Fibroblast of lung (primary cell): ENCODE results near the gene SPSB1. TPM values are rescaled to one million over a fixed set of nuclear protein-coding genes. Genes with fewer than 3 reads are reported as not detected.

ENCODE experiments used
- DNase-seq, 2 donors: peaks; one replicate each; pipeline versions ENCODE4 v3.0.0 to v3.0.0-alpha.2; 2010; ENCODE audit warnings: low read depth in 2 of 2
- H2AFZ ChIP-seq: 2 replicates; pipeline ENCODE4 v1.5.1; 2012; ENCODE audit warnings: low read length, control low read depth, inconsistent platforms
- H3K27ac ChIP-seq: 2 replicates; pipeline ENCODE4 v1.5.1; 2011; ENCODE audit warnings: low read length, control low read depth; ENCODE audit not compliant: insufficient read depth
- H3K27me3 ChIP-seq: 2 replicates; pipeline ENCODE4 v1.5.1; 2011; ENCODE audit warnings: mild to moderate bottlenecking, low read length; ENCODE audit not compliant: control insufficient read depth, insufficient read depth
- H3K36me3 ChIP-seq: 2 replicates; pipeline ENCODE4 v1.5.1; 2011; ENCODE audit warnings: low read length; ENCODE audit not compliant: control insufficient read depth, insufficient read depth
- H3K4me1 ChIP-seq: 2 replicates; pipeline ENCODE4 v1.5.1; 2011; ENCODE audit warnings: low read length; ENCODE audit not compliant: control insufficient read depth, insufficient read depth; ENCODE audit errors: extremely low read depth
- H3K4me2 ChIP-seq: 2 replicates; pipeline ENCODE4 v1.5.1; 2011; ENCODE audit warnings: low read length, control low read depth; ENCODE audit not compliant: insufficient read depth; ENCODE audit errors: extremely low read depth
- H3K4me3 ChIP-seq, 4 experiments: fragments of 200-600 bp in 1 of 4; sonication (generic) in 1 of 4; replicated peaks in 1 of 4; 2 replicates each; pipeline ENCODE4 v1.5.1; 2011 to 2016; ENCODE audit warnings: low read length in 4 of 4, low read depth in 3 of 4, mild to moderate bottlenecking in 3 of 4, control low read depth in 2 of 4, inconsistent platforms in 1 of 4, mixed read lengths in 1 of 4; ENCODE audit not compliant: insufficient read depth in 1 of 4; ENCODE audit errors: control extremely low read depth in 1 of 4
- H3K79me2 ChIP-seq: 2 replicates; pipeline ENCODE4 v1.5.1; 2012; ENCODE audit warnings: mild to moderate bottlenecking, low read length, inconsistent platforms; ENCODE audit not compliant: control insufficient read depth, insufficient read depth
- H3K9ac ChIP-seq: 2 replicates; pipeline ENCODE4 v1.5.1; 2011; ENCODE audit warnings: mild to moderate bottlenecking, low read length, control low read depth; ENCODE audit not compliant: insufficient read depth
- H3K9me3 ChIP-seq: 2 replicates; pipeline ENCODE4 v1.5.1; 2012; ENCODE audit warnings: low read depth, low read length; ENCODE audit not compliant: control insufficient read depth, insufficient read depth
- H4K20me1 ChIP-seq: 2 replicates; pipeline ENCODE4 v1.5.1; 2011; ENCODE audit warnings: low read length; ENCODE audit not compliant: control insufficient read depth, insufficient read depth; ENCODE audit errors: extremely low read depth
- EZH2 ChIP-seq: IDR thresholded peaks from 2 replicates; pipeline ENCODE4 v1.5.1; 2012; ENCODE audit warnings: low read length, control low read depth, mild to moderate bottlenecking; ENCODE audit errors: missing control alignments
- polyA plus RNA-seq, 2 donors: library from polyadenylated mRNA; depleted of rRNA in 1 of 2; stranded (reverse) in 1 of 2; unstranded in 1 of 2; fragments of >200 nt; gene quantifications; 2 replicates each; pipeline ENCODE4 v1.2.1, GENCODE V29; 2011 to 2012; ENCODE audit warnings: missing spikeins in 1 of 2
- total RNA-seq: library from RNA; depleted of rRNA; stranded (reverse); fragments of >200 nt; gene quantifications from 2 replicates; pipeline ENCODE4 v1.2.1, GENCODE V29; 2014
- TF ChIP-seq, protein P1 (sequence below), 2 donors: IDR thresholded peaks in 1 of 2; conservative IDR thresholded peaks in 1 of 2; 1 replicate in 1 of 2; 2 replicates in 1 of 2; pipeline ENCODE4 v1.5.1; 2011 to 2012; ENCODE audit warnings: low read length in 2 of 2, control low read depth in 1 of 2, inconsistent platforms in 1 of 2, low read depth in 1 of 2, mild to moderate bottlenecking in 1 of 2

Gene SPSB1
- total and polyA plus RNA-seq, 2 donors (not counting 1 experiment from before 2014, with no cell fraction given) = 14.3 to 20.6 TPM

DNA sequence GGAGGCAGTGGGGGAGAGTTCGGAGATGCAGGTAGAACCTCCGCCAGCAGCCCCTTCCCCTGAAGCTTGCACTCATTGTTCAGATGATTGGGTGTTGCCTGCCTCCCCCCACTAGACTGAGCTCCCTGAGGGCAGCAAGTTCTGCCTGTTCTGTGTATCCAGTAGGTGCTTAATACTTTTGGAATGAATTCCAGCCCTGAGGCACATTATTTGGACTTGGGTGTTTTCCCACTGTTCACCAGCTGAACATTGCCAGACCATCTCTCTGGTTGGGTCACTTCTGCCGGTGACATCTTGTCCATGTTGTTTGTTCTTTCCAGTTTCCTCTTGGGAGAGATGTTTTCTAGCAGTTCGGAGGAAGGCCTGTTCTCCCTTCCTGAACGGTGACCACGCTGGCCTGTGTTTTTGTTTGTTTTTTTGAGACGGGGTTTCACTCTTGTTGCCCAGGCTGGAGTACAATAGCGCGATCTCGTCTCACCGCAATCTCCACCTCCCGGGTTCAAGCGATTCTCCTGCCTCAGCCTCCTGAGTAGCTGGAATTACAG is 48.7 kb downstream of the SPSB1 start:
- Histone ChIP-seq H3K4me3 (no peak overlapping the region), H3K36me3 (peaks cover 2% of the 10 kb centered on the region), H3K79me2 (peaks cover 71% of the 10 kb centered on the region), H2AFZ (no peak overlapping the region), H3K4me2 (no peak overlapping the region), H3K27ac (no peak overlapping the region), H4K20me1 (peaks cover 3% of the 10 kb centered on the region), H3K9me3 (no peaks in the 10 kb centered on the region), H3K9ac (no peak overlapping the region), H3K27me3 (no peaks in the 10 kb centered on the region), H3K4me1 (no peaks in the 10 kb centered on the region)
- TF ChIP-seq, protein P1, sequence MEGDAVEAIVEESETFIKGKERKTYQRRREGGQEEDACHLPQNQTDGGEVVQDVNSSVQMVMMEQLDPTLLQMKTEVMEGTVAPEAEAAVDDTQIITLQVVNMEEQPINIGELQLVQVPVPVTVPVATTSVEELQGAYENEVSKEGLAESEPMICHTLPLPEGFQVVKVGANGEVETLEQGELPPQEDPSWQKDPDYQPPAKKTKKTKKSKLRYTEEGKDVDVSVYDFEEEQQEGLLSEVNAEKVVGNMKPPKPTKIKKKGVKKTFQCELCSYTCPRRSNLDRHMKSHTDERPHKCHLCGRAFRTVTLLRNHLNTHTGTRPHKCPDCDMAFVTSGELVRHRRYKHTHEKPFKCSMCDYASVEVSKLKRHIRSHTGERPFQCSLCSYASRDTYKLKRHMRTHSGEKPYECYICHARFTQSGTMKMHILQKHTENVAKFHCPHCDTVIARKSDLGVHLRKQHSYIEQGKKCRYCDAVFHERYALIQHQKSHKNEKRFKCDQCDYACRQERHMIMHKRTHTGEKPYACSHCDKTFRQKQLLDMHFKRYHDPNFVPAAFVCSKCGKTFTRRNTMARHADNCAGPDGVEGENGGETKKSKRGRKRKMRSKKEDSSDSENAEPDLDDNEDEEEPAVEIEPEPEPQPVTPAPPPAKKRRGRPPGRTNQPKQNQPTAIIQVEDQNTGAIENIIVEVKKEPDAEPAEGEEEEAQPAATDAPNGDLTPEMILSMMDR (conservative IDR thresholded peaks at IDR 0.05 in 1 of 2, IDR thresholded peaks at IDR 0.05 in 1 of 2; ENCODE audit: low read depth in 1 of 2, low read length in 2 of 2) = no peak
- TF ChIP-seq EZH2 = no peak
- DNase-seq = no peak

DNA sequence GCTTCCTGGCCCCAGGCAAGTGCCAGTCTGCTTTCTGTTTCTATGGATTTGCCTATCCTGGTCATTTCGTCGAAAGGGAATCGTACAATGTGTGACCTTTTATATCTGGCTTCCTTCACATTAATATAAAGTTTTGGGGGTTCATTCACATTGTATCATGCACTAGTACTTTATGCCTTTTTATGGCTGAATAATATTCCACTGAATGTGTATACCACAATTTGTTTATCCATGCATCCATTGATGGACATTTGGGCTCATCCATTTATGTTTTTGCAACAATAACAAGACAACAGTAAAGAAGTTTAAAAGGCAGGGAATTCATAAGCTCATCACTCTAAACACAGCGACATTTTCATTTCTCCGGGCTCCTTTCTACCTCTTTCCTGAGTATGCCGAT is 50.6 kb downstream of the SPSB1 start:
- H3K36me3 ChIP-seq = no peaks in the 10 kb centered on the region
- no peak overlapping the region for H3K9ac ChIP-seq
- H3K4me2 ChIP-seq = no peak overlapping the region
- peaks cover 57% of the 10 kb centered on the region for H3K79me2 ChIP-seq
- H3K4me3 ChIP-seq = no peak overlapping the region
- no peaks in the 10 kb centered on the region for H3K27me3 ChIP-seq
- TF ChIP-seq EZH2 = no peak
- TF ChIP-seq, protein P1 (conservative IDR thresholded peaks at IDR 0.05 in 1 of 2, IDR thresholded peaks at IDR 0.05 in 1 of 2; ENCODE audit: low read depth in 1 of 2, low read length in 2 of 2) = no peak
- H4K20me1 ChIP-seq = peaks cover 3% of the 10 kb centered on the region
- no peak overlapping the region for H3K27ac ChIP-seq
- DNase-seq = no peak
- no peaks in the 10 kb centered on the region for H3K4me1 ChIP-seq
- no peaks in the 10 kb centered on the region for H3K9me3 ChIP-seq
- no peak overlapping the region for H2AFZ ChIP-seq

DNA sequence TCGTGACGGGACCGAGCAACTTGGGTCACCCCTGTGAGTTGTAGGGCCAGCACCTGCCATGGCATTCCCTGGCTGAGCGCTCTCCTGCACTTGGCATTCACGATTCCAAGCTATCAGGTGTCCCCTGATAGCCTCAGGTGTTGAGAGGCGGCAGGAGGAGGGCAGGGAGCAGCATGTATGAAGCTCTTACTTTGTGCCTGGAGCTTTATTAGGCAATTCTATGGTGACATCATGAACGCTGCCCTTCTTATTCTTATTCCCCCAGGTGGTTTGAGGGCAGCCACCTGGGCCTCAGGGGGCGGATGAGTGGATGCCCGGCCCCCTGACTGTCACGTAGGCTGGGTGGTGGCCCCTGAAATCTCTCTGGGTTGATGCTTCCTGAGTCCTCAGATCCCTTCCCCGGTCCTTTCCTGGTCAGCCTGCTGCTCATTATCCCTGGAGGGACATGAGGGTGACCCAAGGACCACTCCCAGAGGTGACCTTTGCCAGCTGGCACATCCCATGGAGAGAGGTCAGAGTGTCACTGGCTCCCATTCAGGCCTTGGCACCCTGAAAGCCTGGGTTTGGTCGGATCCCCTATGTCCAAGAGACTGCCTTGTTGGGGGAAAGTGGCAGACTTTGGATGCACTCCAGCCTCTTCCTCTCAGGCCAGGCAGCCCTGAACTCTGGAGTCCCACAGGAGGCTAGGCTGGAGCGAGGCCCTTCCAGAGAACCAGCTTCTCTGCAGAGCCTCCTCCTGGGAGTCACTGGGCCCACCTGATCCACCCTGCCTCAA is 51.9 kb downstream of the SPSB1 start:
- no peak overlapping the region for H3K4me3 ChIP-seq
- H3K4me1 ChIP-seq = peaks cover 6% of the 10 kb centered on the region
- peaks cover 4% of the 10 kb centered on the region for H4K20me1 ChIP-seq
- no peak overlapping the region for H3K4me2 ChIP-seq
- H3K79me2 ChIP-seq = peaks cover 62% of the 10 kb centered on the region
- no peak for TF ChIP-seq EZH2
- TF ChIP-seq, protein P1 (conservative IDR thresholded peaks at IDR 0.05 in 1 of 2, IDR thresholded peaks at IDR 0.05 in 1 of 2; ENCODE audit: low read depth in 1 of 2, low read length in 2 of 2) = no peak
- no peak overlapping the region for H3K9ac ChIP-seq
- H2AFZ ChIP-seq = no peak overlapping the region
- H3K36me3 ChIP-seq = peaks cover 2% of the 10 kb centered on the region
- no peaks in the 10 kb centered on the region for H3K9me3 ChIP-seq
- H3K27me3 ChIP-seq = no peaks in the 10 kb centered on the region
- no peak for DNase-seq
- H3K27ac ChIP-seq = no peak overlapping the region
